Measurements from ENCODE around the gene VPREB1.
"Not testable (repeated sequence)": the region's sequence is repeated elsewhere in the genome, so short reads cannot be mapped to it uniquely, and the experiment has no call there.

Gene VPREB1

GRCh38 chr22:22201930-22202343 lies 42.6 kb upstream of the VPREB1 start:
- FAIRE-seq = no peak
- TF ChIP-seq TAF1 (IDR thresholded peaks at IDR 0.05; ENCODE audit: borderline replicate concordance, low read depth, low read length) (no peak), POLR2AphosphoS5 (IDR thresholded peaks at IDR 0.05; ENCODE audit: low read depth, low read length) (no peak), POLR2A (IDR thresholded peaks at IDR 0.05; ENCODE audit: low read depth, low read length) (no peak)

GRCh38 chr22:22203048-22203971 lies 41.3 kb upstream of the VPREB1 start:
- DNase-seq (ENCODE audit: insufficient read length) (no peak), FAIRE-seq (no peak)
- TF ChIP-seq TAF1 (IDR thresholded peaks at IDR 0.05; ENCODE audit: borderline replicate concordance, low read depth, low read length) (no peak), POLR2A (IDR thresholded peaks at IDR 0.05; ENCODE audit: low read depth, low read length) (no peak), POLR2AphosphoS5 (IDR thresholded peaks at IDR 0.05; ENCODE audit: low read depth, low read length) (no peak)

More at GRCh38 chr22:22201930-22202343, 42.6 kb upstream of the VPREB1 start:
- DNase-seq (ENCODE audit: insufficient read length) = no peak

- TF ChIP-seq TAF1 (IDR thresholded peaks at IDR 0.05; ENCODE audit: borderline replicate concordance, low read depth, low read length) (no peak), POLR2A (IDR thresholded peaks at IDR 0.05; ENCODE audit: low read depth, low read length) (no peak)
Observed at GRCh38 chr22:22207845-22208564, 36.6 kb upstream of the VPREB1 start.

GRCh38 chr22:22208652-22209051 lies 35.9 kb upstream of the VPREB1 start:
- TF ChIP-seq TAF1 (IDR thresholded peaks at IDR 0.05; ENCODE audit: borderline replicate concordance, low read depth, low read length) (no peak), POLR2A (IDR thresholded peaks at IDR 0.05; ENCODE audit: low read depth, low read length) (no peak)
- DNase-seq (ENCODE audit: insufficient read length) = no peak
- FAIRE-seq = no peak

More at GRCh38 chr22:22207845-22208564, 36.6 kb upstream of the VPREB1 start:
- DNase-seq (ENCODE audit: insufficient read length) (peak; percentile 54), FAIRE-seq (peak; percentile 98)

GRCh38 chr22:22209080-22209640 lies 35.4 kb upstream of the VPREB1 start:
- not testable (repeated sequence) for DNase-seq (ENCODE audit: insufficient read length); FAIRE-seq

- DNase-seq (ENCODE audit: insufficient read length) (no peak), FAIRE-seq (peak; percentile 93)
- TF ChIP-seq POLR2AphosphoS5 (IDR thresholded peaks at IDR 0.05; ENCODE audit: low read depth, low read length) = no peak
- no peak for TF ChIP-seq POLR2A (IDR thresholded peaks at IDR 0.05; ENCODE audit: low read depth, low read length)
- TF ChIP-seq TAF1 (IDR thresholded peaks at IDR 0.05; ENCODE audit: borderline replicate concordance, low read depth, low read length) = no peak
Observed at GRCh38 chr22:22210375-22210774, 34.2 kb upstream of the VPREB1 start.

GRCh38 chr22:22210889-22211833 lies 33.4 kb upstream of the VPREB1 start:
- TF ChIP-seq POLR2A (IDR thresholded peaks at IDR 0.05; ENCODE audit: low read depth, low read length) (no peak), TAF1 (IDR thresholded peaks at IDR 0.05; ENCODE audit: borderline replicate concordance, low read depth, low read length) (no peak), POLR2AphosphoS5 (IDR thresholded peaks at IDR 0.05; ENCODE audit: low read depth, low read length) (no peak)
- DNase-seq (ENCODE audit: insufficient read length) (no peak), FAIRE-seq (peak; percentile 76)

GRCh38 chr22:22213231-22213630 lies 31.4 kb upstream of the VPREB1 start:
- no peak for DNase-seq (ENCODE audit: insufficient read length)
- no peak for TF ChIP-seq POLR2AphosphoS5 (IDR thresholded peaks at IDR 0.05; ENCODE audit: low read depth, low read length)
- no peak for TF ChIP-seq TAF1 (IDR thresholded peaks at IDR 0.05; ENCODE audit: borderline replicate concordance, low read depth, low read length)
- TF ChIP-seq POLR2A (IDR thresholded peaks at IDR 0.05; ENCODE audit: low read depth, low read length) = no peak
- FAIRE-seq = peak; percentile 44

- no peak for FAIRE-seq
Observed at GRCh38 chr22:22214819-22215329, 29.7 kb upstream of the VPREB1 start.

GRCh38 chr22:22215659-22216449 lies 28.7 kb upstream of the VPREB1 start:
- TF ChIP-seq POLR2A (IDR thresholded peaks at IDR 0.05; ENCODE audit: low read depth, low read length) = no peak
- TF ChIP-seq POLR2AphosphoS5 (IDR thresholded peaks at IDR 0.05; ENCODE audit: low read depth, low read length) = no peak
- no peak for TF ChIP-seq TAF1 (IDR thresholded peaks at IDR 0.05; ENCODE audit: borderline replicate concordance, low read depth, low read length)
- FAIRE-seq (peak; percentile 9), DNase-seq (ENCODE audit: insufficient read length) (no peak)

More at GRCh38 chr22:22214819-22215329, 29.7 kb upstream of the VPREB1 start:
- TF ChIP-seq TAF1 (IDR thresholded peaks at IDR 0.05; ENCODE audit: borderline replicate concordance, low read depth, low read length) (no peak), POLR2A (IDR thresholded peaks at IDR 0.05; ENCODE audit: low read depth, low read length) (no peak), POLR2AphosphoS5 (IDR thresholded peaks at IDR 0.05; ENCODE audit: low read depth, low read length) (no peak)
- DNase-seq (ENCODE audit: insufficient read length) = no peak
